WTC11 (cell line): ENCODE measurements around the gene SLC66A2. TPM values are rescaled to one million over a fixed set of nuclear protein-coding genes. Genes with fewer than 3 reads are reported as not detected.

ENCODE experiments used
- ATAC-seq: fragments of 200-7000 bp; cut with Tn5 transposase; 2 replicates; pipeline ENCODE4 v1.10.0; 2021; ENCODE audit warnings: mild to moderate bottlenecking, moderate library complexity
- CTCF ChIA-PET: fragments of 300-600 bp; sonication (Branson Sonifier 250); formaldehyde crosslinking; loops from one replicate; lab custom pipeline; 2021; ENCODE audit warnings: antibody characterized with exemption; lab: Charles Lee
- POLR2A ChIA-PET: fragments of 350-600 bp; sonication (Branson Sonifier 250); formaldehyde crosslinking; loops from one replicate; lab custom pipeline; 2021; ENCODE audit warnings: antibody characterized with exemption; lab: Charles Lee
- DNase-seq: peaks from one replicate; pipeline ENCODE4 v3.0.0; 2021; ENCODE audit warnings: low spot score
- H3K27ac Mint-ChIP-seq: 2 replicates; pipeline ENCODE4 v1.8.0; 2021; ENCODE audit warnings: mixed read lengths
- H3K27me3 Mint-ChIP-seq: 2 replicates; pipeline ENCODE4 v1.8.0; 2021; ENCODE audit warnings: low read depth, mild to moderate bottlenecking, moderate library complexity, mixed read lengths
- H3K36me3 Mint-ChIP-seq: 2 replicates; pipeline ENCODE4 v1.8.0; 2021; ENCODE audit warnings: mixed read lengths
- H3K4me1 Mint-ChIP-seq: 2 replicates; pipeline ENCODE4 v1.8.0; 2022; ENCODE audit warnings: mixed read lengths
- H3K4me3 Mint-ChIP-seq: 2 replicates; pipeline ENCODE4 v1.8.0; 2021; ENCODE audit warnings: mild to moderate bottlenecking, moderate library complexity, mixed read lengths
- H3K9me3 Mint-ChIP-seq: 2 replicates; pipeline ENCODE4 v1.8.0; 2021; ENCODE audit warnings: mixed read lengths
- AFF4 ChIP-seq: sonication (generic); formaldehyde crosslinking; IDR thresholded peaks from 2 replicates; pipeline ENCODE4 v1.8.1; 2023; ENCODE audit warnings: mild to moderate bottlenecking, missing genetic modification reagents, borderline replicate concordance
- AR ChIP-seq: fragments of 250-450 bp; sonication (Bioruptor Pico); IDR thresholded peaks from 2 replicates; pipeline ENCODE4 v1.9.0; 2021; ENCODE audit warnings: mild to moderate bottlenecking
- CREB1 ChIP-seq: sonication (generic); formaldehyde crosslinking; IDR thresholded peaks from 2 replicates; pipeline ENCODE4 v1.8.0; 2023; ENCODE audit warnings: mild to moderate bottlenecking, missing genetic modification reagents
- ELF4 ChIP-seq: sonication (generic); formaldehyde crosslinking; IDR thresholded peaks from 2 replicates; pipeline ENCODE4 v1.8.1; 2022; ENCODE audit warnings: low read depth, mild to moderate bottlenecking, moderate library complexity, missing genetic modification reagents
- ESRRA ChIP-seq: sonication (generic); formaldehyde crosslinking; IDR thresholded peaks from 2 replicates; pipeline ENCODE4 v1.8.1; 2022; ENCODE audit warnings: mild to moderate bottlenecking, missing genetic modification reagents, borderline replicate concordance
- KAT7 ChIP-seq: sonication (generic); formaldehyde crosslinking; IDR thresholded peaks from 2 replicates; pipeline ENCODE4 v1.8.1; 2023; ENCODE audit warnings: missing genetic modification reagents, mild to moderate bottlenecking, borderline replicate concordance
- MAX ChIP-seq: sonication (generic); formaldehyde crosslinking; IDR thresholded peaks from 2 replicates; pipeline ENCODE4 v1.8.0; 2022; ENCODE audit warnings: mild to moderate bottlenecking, missing genetic modification reagents
- NR2C2 ChIP-seq: sonication (generic); formaldehyde crosslinking; IDR thresholded peaks from 2 replicates; pipeline ENCODE4 v1.8.0; 2022; ENCODE audit warnings: mild to moderate bottlenecking, missing genetic modification reagents
- SMAD3 ChIP-seq: sonication (generic); formaldehyde crosslinking; IDR thresholded peaks from 2 replicates; pipeline ENCODE4 v1.8.0; 2022; ENCODE audit warnings: missing genetic modification reagents, mild to moderate bottlenecking, borderline replicate concordance
- SP1 ChIP-seq: sonication (generic); formaldehyde crosslinking; conservative IDR thresholded peaks from 2 replicates; pipeline ENCODE4 v1.8.1; 2022; ENCODE audit warnings: missing genetic modification reagents
- TEAD4 ChIP-seq: sonication (generic); formaldehyde crosslinking; IDR thresholded peaks from 2 replicates; pipeline ENCODE4 v1.8.0; 2022; ENCODE audit warnings: mild to moderate bottlenecking, missing genetic modification reagents
- USF1 ChIP-seq: sonication (generic); formaldehyde crosslinking; IDR thresholded peaks from 2 replicates; pipeline ENCODE4 v1.8.0; 2022; ENCODE audit warnings: mild to moderate bottlenecking, missing genetic modification reagents
- USF2 ChIP-seq: sonication (generic); formaldehyde crosslinking; IDR thresholded peaks from 2 replicates; pipeline ENCODE4 v1.8.1; 2023; ENCODE audit warnings: mild to moderate bottlenecking, missing genetic modification reagents, moderate library complexity
- ZNF671 ChIP-seq: fragments of 250-450 bp; sonication (Bioruptor Pico); IDR thresholded peaks from 2 replicates; pipeline ENCODE4 v1.8.0; 2021; ENCODE audit warnings: mild to moderate bottlenecking
- total RNA-seq: library from RNA; stranded (reverse); gene quantifications from 3 replicates; pipeline ENCODE4 v1.2.3, GENCODE V29; 2021
- TF ChIP-seq, protein P1 (sequence below): fragments of 250-450 bp; sonication (Bioruptor Pico); IDR thresholded peaks from 2 replicates; pipeline ENCODE4 v1.8.0; 2021; ENCODE audit warnings: mild to moderate bottlenecking
- TF ChIP-seq, protein P2 (sequence below): sonication (generic); formaldehyde crosslinking; IDR thresholded peaks from 2 replicates; pipeline ENCODE4 v1.8.1; 2022; ENCODE audit warnings: missing genetic modification reagents, borderline replicate concordance
- TF ChIP-seq, protein P3 (sequence below): sonication (generic); formaldehyde crosslinking; conservative IDR thresholded peaks from 2 replicates; pipeline ENCODE4 v1.8.1; 2022; ENCODE audit warnings: mild to moderate bottlenecking, missing genetic modification reagents

SLC66A2 gene
- total RNA-seq, 1 experiment from 2014 or later, result 20.9 TPM

DNA sequence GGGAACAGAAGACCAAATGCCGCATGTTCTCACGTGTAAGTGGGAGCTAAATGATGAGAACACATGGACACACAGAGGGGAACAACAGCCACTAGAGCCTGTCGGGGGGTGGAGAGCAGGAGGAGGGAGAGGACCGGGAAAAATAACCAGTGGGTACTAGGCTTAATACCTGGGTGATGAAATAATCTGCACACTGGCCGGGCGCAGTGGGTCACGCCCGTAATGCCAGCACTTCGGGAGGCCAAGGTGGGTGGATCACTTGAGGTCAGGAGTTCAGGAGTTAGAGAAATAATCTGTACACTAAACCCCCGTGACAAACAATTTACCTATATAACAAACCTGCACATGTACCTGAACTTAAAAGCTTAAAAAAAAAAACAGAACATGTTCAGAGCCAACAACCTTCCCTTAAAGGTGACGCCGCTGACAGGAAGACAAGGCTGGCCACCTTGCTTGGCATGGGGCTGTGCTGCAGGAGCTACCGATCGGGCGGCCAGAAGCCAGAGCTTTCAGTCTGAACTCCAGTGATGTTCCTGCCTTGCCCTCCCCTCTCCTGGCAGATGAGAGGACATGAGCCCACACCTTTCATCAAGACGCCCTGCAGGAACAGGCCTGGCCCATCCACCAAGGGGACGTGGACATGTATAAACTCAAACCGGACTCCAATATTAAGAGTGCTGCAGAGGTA, 11.2 kb downstream of the SLC66A2 start:
- ATAC-seq, result no peak
- ChIA-PET POLR2A (no interaction called here), CTCF (no interaction called here)
- Mint-ChIP-seq H3K9me3 (peaks cover 7% of the 10 kb centered on the region; the same call in 1 of the 2 replicates), H3K27me3 (no peaks in the 10 kb centered on the region; the same call in 1 of the 2 replicates), H3K27ac (no peak overlapping the region), H3K36me3 (peaks cover 5% of the 10 kb centered on the region; the same call in 1 of the 2 replicates), H3K4me3 (no peak overlapping the region), H3K4me1 (peaks cover 12% of the 10 kb centered on the region)
- TF ChIP-seq SP1 (CRISPR knock-in tag) (no peak), NR2C2 (CRISPR knock-in tag) (no peak), ELF4 (no peak), USF1 (CRISPR knock-in tag) (no peak)
- TF ChIP-seq, protein P1, sequence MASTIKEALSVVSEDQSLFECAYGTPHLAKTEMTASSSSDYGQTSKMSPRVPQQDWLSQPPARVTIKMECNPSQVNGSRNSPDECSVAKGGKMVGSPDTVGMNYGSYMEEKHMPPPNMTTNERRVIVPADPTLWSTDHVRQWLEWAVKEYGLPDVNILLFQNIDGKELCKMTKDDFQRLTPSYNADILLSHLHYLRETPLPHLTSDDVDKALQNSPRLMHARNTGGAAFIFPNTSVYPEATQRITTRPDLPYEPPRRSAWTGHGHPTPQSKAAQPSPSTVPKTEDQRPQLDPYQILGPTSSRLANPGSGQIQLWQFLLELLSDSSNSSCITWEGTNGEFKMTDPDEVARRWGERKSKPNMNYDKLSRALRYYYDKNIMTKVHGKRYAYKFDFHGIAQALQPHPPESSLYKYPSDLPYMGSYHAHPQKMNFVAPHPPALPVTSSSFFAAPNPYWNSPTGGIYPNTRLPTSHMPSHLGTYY (CRISPR knock-in tag), result no peak
- TF ChIP-seq, protein P2, sequence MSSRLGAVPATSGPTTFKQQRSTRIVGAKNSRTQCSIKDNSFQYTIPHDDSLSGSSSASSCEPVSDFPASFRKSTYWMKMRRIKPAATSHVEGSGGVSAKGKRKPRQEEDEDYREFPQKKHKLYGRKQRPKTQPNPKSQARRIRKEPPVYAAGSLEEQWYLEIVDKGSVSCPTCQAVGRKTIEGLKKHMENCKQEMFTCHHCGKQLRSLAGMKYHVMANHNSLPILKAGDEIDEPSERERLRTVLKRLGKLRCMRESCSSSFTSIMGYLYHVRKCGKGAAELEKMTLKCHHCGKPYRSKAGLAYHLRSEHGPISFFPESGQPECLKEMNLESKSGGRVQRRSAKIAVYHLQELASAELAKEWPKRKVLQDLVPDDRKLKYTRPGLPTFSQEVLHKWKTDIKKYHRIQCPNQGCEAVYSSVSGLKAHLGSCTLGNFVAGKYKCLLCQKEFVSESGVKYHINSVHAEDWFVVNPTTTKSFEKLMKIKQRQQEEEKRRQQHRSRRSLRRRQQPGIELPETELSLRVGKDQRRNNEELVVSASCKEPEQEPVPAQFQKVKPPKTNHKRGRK, result no peak
- DNase-seq, result peak; percentile 5

DNA sequence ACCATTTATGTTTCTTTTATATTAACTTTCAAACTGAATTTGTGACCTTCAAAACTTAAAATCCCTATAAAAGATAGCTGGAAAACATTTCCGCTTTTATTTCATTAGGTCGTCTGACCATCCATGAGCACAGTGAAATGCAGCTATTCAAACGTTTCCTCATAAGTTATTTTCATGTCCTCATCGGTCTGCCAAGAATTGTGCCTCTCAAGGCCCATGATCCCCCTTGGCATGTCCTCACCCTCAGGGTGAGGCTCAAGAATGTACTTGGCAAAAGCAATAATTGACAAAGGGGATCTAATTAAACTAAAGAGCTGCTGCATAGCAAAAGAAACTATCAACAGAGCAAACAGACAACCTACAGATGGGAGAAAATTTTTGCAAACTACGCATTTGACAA, 12.4 kb downstream of the SLC66A2 start:
- no peaks in the 10 kb centered on the region for H3K27me3 Mint-ChIP-seq
- peaks cover 7% of the 10 kb centered on the region; the same call in 1 of the 2 replicates for H3K36me3 Mint-ChIP-seq
- H3K4me3 Mint-ChIP-seq, result no peak overlapping the region
- H3K4me1 Mint-ChIP-seq, result peaks cover 6% of the 10 kb centered on the region
- H3K9me3 Mint-ChIP-seq, result peaks cover 7% of the 10 kb centered on the region; the same call in 1 of the 2 replicates
- CTCF ChIA-PET, result no interaction called here
- POLR2A ChIA-PET, result no interaction called here
- no peak overlapping the region for H3K27ac Mint-ChIP-seq
- ATAC-seq (no peak), DNase-seq (no peak)
- TF ChIP-seq USF2 (CRISPR knock-in tag), result no peak
- no peak for TF ChIP-seq ZNF671 (CRISPR knock-in tag)
- TF ChIP-seq TEAD4 (CRISPR knock-in tag), result no peak
- TF ChIP-seq AR (CRISPR knock-in tag), result no peak
- TF ChIP-seq AFF4 (CRISPR knock-in tag), result no peak
- TF ChIP-seq, protein P1 (CRISPR knock-in tag), result no peak
- TF ChIP-seq, protein P3, sequence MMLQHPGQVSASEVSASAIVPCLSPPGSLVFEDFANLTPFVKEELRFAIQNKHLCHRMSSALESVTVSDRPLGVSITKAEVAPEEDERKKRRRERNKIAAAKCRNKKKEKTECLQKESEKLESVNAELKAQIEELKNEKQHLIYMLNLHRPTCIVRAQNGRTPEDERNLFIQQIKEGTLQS (CRISPR knock-in tag), result no peak
- no peak for TF ChIP-seq ESRRA (CRISPR knock-in tag)
- TF ChIP-seq MAX (CRISPR knock-in tag), result no peak
- TF ChIP-seq NR2C2 (CRISPR knock-in tag), result no peak
- TF ChIP-seq CREB1 (CRISPR knock-in tag), result no peak
- TF ChIP-seq SMAD3, result no peak
- TF ChIP-seq KAT7 (CRISPR knock-in tag), result no peak
